GM19463 (cell line): ENCODE data around the gene CACNA1I.

Experiments used
- ATAC-seq: cut with Tn5 transposase; IDR thresholded peaks from one replicate; pipeline ENCODE4 v1.9.1; 2021; ENCODE audit warnings: mild to moderate bottlenecking, moderate library complexity; ENCODE audit not compliant: unreplicated experiment

CACNA1I gene

GRCh38 chr22:39713799-39714290 lies 143.3 kb downstream of the CACNA1I start:
- no peak for ATAC-seq

- no peak for ATAC-seq
Measured at GRCh38 chr22:39714321-39714720, 143.8 kb downstream of the CACNA1I start.

GRCh38 chr22:39715778-39716495 lies 145.4 kb downstream of the CACNA1I start:
- no peak for ATAC-seq

- ATAC-seq = no peak
Measured at GRCh38 chr22:39716534-39716933, 146.0 kb downstream of the CACNA1I start.

- ATAC-seq = no peak
Measured at GRCh38 chr22:39717099-39717498, 146.5 kb downstream of the CACNA1I start.

GRCh38 chr22:39718206-39718605 lies 147.7 kb downstream of the CACNA1I start:
- ATAC-seq = no peak

- no peak for ATAC-seq
Measured at GRCh38 chr22:39718921-39719475, 148.4 kb downstream of the CACNA1I start.

GRCh38 chr22:39719559-39720450 lies 149.3 kb downstream of the CACNA1I start:
- no peak for ATAC-seq

- no peak for ATAC-seq
Measured at GRCh38 chr22:39721206-39722031, 150.9 kb downstream of the CACNA1I start.

- ATAC-seq = no peak
Measured at GRCh38 chr22:39722032-39722325, 151.4 kb downstream of the CACNA1I start.

- no peak for ATAC-seq
Measured at GRCh38 chr22:39722501-39722900, 151.9 kb downstream of the CACNA1I start.

- ATAC-seq = no peak
Measured at GRCh38 chr22:39723463-39723862, 152.9 kb downstream of the CACNA1I start.

- no peak for ATAC-seq
Measured at GRCh38 chr22:39723899-39724351, 153.4 kb downstream of the CACNA1I start.

- ATAC-seq = no peak
Measured at GRCh38 chr22:39724390-39724789, 153.8 kb downstream of the CACNA1I start.

GRCh38 chr22:39724857-39725256 lies 154.3 kb downstream of the CACNA1I start:
- no peak for ATAC-seq

- no peak for ATAC-seq
Measured at GRCh38 chr22:39725351-39726035, 154.9 kb downstream of the CACNA1I start.

- ATAC-seq = no peak
Measured at GRCh38 chr22:39727541-39727940, 157.0 kb downstream of the CACNA1I start.

- no peak for ATAC-seq
Measured at GRCh38 chr22:39728236-39728860, 157.8 kb downstream of the CACNA1I start.

- no peak for ATAC-seq
Measured at GRCh38 chr22:39729141-39729934, 158.8 kb downstream of the CACNA1I start.
